Measurements from ENCODE around the gene SHC4.

SHC4 gene

DNA sequence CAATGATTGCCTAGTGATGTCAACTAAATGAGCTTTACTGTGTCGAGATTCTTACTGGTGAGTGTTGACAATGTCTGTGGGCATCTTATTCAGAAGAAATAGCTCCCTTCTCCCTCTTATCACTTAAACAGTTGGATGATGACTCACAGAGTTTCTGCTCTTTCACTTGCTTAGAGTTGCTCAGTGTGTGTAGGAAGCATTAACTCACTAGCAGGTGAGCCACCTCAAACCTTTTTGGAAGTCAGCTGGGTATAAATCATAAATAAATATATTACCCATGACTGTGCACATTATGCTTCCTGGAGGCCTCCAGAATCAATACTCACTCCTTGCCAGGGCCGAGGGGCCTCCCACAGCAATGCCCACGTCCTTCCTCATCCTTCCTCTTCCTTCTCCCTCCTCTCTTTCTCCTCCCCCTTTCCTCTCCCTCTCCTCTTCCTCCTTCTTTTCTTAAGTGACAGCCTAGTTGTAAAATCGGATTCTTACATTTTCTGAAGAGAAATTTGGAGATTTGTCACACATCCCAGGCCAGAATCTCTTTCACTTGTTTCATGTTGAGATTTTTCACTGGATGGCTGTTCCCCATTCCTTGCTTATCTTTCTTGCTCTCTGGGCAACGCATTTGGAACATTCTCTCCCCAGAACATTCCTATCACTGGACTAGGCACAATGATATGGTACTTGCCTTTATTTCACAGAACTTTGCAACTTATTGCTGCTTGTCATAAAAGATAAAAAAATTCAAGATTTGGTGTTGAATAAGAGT lies 17.5 kb downstream of the SHC4 start:
- TF ChIP-seq, protein P1, sequence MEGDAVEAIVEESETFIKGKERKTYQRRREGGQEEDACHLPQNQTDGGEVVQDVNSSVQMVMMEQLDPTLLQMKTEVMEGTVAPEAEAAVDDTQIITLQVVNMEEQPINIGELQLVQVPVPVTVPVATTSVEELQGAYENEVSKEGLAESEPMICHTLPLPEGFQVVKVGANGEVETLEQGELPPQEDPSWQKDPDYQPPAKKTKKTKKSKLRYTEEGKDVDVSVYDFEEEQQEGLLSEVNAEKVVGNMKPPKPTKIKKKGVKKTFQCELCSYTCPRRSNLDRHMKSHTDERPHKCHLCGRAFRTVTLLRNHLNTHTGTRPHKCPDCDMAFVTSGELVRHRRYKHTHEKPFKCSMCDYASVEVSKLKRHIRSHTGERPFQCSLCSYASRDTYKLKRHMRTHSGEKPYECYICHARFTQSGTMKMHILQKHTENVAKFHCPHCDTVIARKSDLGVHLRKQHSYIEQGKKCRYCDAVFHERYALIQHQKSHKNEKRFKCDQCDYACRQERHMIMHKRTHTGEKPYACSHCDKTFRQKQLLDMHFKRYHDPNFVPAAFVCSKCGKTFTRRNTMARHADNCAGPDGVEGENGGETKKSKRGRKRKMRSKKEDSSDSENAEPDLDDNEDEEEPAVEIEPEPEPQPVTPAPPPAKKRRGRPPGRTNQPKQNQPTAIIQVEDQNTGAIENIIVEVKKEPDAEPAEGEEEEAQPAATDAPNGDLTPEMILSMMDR (IDR thresholded peaks at IDR 0.05), result no peak

DNA sequence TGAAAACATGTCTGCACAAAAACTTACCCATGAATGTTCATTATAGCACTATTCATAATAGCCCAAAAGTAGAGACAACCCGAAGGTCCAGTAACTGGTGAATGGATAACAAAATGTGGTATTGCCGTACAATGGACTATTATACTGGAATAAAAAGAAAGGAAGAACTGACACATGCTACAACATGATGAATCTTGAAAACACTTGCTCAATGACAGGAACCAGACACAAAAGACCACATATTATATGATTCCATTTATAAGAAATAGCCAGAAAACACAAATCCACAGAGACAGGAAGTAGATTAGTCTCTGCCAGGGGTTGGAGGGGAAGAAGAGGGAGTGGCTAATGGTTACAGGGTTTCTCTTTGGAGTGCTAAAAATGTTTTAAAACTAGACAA lies 18.3 kb downstream of the SHC4 start:
- TF ChIP-seq, protein P1 (IDR thresholded peaks at IDR 0.05), result no peak

DNA sequence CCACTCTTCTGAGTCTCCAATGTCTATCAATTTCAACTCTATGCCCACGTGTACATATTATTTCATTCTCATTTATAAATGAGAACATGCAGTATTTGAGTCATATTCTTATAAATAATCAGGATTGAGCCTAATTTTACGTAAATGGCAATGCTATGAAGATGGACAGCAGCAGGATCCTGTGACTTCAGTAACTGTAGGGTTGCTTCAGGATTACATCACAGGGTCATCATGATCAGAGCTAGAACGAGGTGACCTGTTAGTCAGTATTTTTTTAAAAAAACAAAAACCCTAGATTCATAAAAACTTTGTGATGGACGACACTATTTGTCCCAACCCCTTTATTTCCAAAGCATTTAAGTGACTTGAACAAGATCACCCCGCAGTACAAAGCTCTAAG lies 21.8 kb downstream of the SHC4 start:
- TF ChIP-seq, protein P1 (IDR thresholded peaks at IDR 0.05), result no peak

DNA sequence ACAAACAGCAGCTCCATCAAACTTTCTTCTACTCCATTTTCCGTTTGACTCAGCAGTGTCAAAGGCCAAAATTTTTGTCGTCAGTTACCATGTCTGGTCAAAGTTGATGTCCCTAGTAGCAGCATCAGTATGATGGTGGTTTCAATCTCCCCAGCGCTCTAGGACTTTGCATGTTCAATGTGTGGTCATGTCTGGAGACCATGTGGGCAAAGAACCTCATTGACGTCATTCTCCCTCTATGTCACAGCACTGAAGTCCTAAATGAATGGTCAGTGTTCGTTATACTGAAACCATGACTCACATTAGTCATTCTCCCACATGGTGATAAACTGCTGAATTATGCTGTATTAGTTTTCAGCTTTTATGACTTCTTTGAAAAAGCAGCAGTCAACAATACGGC lies 23.2 kb downstream of the SHC4 start:
- TF ChIP-seq, protein P1 (IDR thresholded peaks at IDR 0.05), result no peak

DNA sequence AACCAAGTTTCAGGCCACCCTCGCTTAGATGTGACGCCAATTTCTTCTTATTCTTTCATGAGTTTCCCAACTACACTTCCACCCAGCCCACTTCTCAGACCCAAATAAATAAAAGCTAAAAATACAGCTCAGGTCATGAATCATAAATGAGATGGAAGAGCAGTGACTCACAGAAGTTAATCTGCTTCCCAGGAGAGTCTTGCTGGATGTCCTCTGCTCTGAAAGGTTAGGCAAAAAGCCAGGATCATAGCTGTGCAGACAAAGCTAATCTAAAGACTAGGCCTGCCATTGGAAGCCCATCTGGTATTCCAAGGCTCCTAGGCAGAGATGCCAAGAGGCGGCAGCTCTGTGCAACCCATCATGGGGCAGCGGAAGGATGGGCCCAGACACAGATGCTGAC lies 24.1 kb downstream of the SHC4 start:
- TF ChIP-seq, protein P1 (IDR thresholded peaks at IDR 0.05), result no peak

DNA sequence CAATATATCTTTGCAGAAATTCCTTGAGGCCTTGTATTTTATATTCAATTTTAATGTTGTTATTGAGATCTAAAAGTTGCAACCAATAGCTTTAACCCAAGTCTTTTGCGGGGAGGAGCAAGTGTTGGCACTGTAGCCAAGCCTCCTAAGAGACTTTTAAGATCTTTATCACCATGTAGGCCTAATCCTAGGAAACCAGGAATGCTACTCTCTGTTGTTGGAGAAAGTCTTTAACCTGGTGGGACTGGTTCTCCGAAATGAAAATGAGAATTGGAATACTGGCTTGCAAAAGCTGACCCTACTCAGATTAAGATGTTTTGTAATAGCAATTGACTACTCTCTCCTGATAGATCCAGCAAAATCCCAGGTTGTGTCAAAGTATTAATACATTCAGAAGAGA lies 25.8 kb downstream of the SHC4 start:
- TF ChIP-seq, protein P1 (IDR thresholded peaks at IDR 0.05), result no peak

DNA sequence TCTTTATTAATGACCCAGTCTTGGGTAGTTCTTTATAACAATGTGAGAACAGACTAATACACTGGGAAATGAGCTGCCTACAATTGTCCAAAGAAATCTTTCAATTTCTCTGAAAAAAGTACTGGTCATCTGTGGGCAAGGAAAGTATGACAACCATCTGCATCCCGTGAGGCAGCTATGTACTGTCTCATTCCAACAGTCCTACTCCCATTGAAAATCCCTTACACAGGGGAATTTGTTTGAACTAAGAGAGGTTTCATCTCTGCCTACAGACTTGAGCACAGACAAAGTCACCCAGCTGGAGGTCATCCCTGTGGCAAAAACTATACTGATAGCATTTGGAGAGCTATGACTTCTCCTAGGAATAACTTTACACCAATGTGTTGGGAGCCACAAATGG lies 27.1 kb downstream of the SHC4 start:
- TF ChIP-seq, protein P1 (IDR thresholded peaks at IDR 0.05), result no peak

DNA sequence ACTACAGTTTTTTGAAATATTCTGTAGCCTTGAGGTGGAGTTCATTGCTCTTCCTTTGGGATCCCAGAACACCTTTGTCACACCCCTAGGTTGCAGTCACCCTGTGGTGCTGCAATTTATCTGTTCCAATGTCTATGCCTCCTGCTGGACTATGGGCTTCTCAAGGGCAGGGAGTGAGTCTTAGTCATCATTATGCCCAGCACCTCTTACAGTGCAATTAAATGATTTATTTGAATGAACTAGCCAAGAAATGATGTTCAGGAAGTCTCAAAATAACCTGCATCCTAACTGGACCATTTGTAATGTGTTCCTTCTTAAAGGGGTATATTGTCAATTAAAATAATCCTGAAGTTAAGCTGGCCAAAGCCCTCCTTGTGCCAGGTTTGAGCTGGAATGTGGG lies 28.5 kb downstream of the SHC4 start:
- TF ChIP-seq, protein P1 (IDR thresholded peaks at IDR 0.05), result no peak

Measured in LNCAP (cell line).